ENCODE measurements around the gene GNG4.
"Not testable (repeated sequence)": the region's sequence is repeated elsewhere in the genome, so short reads cannot be mapped to it uniquely, and the experiment has no call there.

The GNG4 gene

DNA sequence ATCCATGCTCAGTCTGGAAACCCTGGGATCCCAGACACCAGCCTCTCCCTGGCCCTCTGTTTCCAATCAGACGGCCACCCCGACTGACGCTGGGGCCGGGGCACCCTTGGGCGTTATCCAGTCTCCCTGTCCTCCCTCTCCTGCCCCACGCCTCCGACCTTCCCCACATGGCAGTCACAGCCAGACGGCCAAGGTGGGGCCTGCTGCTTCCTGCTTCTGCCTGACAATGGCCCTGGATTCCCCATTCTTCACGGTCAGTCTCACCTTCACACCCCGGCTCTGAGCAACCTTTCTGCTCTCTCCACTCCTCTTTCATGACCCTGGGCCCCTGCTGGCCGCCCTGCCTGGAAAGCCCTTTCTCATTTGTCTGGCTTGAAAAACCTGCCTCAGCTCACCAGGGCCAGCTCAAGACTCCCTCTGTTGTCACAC is 6.6 kb downstream of the GNG4 start:
- DNase-seq (ENCODE audit: low read depth): no peak
- TF ChIP-seq, protein P1, sequence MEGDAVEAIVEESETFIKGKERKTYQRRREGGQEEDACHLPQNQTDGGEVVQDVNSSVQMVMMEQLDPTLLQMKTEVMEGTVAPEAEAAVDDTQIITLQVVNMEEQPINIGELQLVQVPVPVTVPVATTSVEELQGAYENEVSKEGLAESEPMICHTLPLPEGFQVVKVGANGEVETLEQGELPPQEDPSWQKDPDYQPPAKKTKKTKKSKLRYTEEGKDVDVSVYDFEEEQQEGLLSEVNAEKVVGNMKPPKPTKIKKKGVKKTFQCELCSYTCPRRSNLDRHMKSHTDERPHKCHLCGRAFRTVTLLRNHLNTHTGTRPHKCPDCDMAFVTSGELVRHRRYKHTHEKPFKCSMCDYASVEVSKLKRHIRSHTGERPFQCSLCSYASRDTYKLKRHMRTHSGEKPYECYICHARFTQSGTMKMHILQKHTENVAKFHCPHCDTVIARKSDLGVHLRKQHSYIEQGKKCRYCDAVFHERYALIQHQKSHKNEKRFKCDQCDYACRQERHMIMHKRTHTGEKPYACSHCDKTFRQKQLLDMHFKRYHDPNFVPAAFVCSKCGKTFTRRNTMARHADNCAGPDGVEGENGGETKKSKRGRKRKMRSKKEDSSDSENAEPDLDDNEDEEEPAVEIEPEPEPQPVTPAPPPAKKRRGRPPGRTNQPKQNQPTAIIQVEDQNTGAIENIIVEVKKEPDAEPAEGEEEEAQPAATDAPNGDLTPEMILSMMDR (conservative IDR thresholded peaks at IDR 0.05; ENCODE audit: low read length): no peak
- no peak overlapping the region for H3K4me3 ChIP-seq (ENCODE audit: low read length)

DNA sequence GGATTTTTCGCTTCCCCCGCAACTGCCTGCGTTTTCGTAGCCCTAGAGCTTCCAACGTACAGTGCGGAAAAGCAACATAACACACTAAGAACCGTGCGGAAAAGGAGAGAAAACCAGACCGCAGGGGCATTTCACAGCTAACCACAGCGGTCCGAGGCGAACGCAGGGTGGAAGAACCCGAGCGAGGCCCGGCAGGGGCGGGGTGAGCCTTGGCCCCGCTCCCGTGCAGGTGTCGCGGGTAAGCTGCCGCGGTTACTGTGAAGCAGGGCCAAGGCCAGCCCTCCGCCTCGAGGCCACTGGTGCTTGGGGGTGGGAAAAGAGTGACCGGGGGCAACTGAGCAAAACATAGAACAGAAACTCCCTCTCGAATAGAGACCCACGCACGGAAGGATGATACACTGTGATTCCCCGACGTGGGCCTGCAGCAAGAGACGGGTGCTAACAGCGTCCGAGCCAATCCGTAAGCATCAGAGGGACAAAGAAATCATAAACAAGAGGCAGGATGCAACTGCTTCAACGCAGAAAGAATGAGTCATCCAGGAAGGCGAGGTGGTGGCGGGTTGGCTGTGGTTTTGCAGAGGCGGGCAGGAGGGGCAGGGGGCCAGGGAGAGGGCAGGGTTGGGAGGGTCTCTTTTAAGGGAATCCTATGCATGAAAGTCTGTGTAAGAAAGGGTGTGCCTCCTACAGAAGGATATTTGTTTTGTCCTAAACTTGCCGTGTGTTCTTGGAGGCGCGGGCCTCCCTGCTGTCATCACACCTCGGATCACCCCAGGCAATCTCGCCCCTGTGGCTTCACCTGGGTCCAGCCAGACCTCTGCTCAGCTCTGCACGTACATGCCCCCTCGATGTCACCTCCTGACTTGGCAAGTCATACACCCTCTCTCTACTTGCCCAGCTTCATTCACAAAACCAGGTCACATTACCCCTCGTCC is 7.3 kb downstream of the GNG4 start:
- TF ChIP-seq, protein P1 (conservative IDR thresholded peaks at IDR 0.05; ENCODE audit: low read length): no peak
- no peak for DNase-seq (ENCODE audit: low read depth)
- no peak overlapping the region for H3K4me3 ChIP-seq (ENCODE audit: low read length)

DNA sequence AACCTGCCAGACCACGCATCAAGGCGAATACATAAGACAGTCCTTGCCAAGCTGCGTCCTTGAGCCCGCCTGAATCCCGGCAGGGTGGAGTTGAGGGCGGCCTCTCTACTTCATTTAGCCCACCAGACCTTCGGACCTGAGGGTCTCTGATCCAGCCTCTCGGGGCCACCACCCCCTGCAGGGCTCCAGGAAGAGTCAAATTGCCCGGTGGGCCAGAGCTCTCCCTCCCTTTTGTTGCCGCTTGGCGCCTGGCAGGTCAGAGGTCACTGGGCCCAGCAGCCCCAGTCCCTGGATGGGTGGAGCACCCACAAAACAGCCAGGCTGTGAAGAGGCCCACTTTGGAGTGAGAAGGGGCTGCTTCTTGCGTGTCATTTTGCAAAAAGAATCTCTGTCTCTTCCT is 9.0 kb downstream of the GNG4 start:
- TF ChIP-seq, protein P1 (conservative IDR thresholded peaks at IDR 0.05; ENCODE audit: low read length): no peak
- H3K4me3 ChIP-seq (ENCODE audit: low read length): no peak overlapping the region
- no peak for DNase-seq (ENCODE audit: low read depth)

DNA sequence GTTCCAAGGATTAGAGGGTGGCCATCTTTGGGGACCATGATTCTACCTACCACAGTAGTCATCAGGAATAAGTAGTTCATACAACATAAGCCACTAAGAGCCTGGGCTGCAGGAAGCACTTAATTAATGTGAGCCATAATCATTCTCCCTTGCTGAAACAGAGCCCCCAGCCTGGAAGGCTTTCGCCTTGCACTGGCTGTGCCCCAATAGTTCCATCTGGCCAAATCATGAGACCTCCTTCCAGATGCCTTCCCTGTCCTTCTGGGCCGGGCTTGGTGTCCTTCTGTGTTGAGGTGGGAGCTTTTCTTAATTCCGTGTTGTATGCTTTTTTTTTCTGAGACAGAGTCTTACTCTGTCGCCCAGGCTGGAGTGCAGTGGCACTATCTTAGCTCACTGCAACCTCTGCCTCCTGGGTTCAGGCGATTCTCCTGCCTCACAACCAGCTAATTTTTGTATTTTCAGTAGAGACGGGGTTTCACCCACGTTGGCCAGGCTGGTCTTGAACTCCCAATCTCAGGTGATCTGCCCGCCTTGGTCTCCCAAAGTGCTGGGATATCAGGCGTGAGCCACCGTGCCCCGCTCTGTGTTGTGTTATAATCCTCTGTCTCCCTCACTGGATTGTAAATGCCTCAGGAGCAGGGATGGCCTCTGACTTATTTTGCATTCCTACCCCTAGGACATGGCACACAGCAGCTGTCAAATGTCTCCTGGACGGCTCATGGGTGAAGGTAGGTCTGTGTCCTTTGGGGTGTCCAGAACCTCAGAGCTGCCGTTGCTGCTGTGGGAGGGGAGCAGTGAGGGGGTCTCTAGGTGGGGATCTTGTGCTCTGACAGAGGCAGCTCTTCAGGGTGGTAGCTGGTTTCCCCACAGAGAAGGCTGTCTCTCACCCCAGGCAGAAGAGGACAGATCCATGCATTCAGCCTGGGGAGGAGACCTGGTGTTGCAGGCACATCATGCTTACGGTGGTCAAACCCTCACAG is 10.1 kb downstream of the GNG4 start:
- TF ChIP-seq, protein P1 (conservative IDR thresholded peaks at IDR 0.05; ENCODE audit: low read length): no peak
- no peak overlapping the region for H3K4me3 ChIP-seq (ENCODE audit: low read length)
- no peak for DNase-seq (ENCODE audit: low read depth)

DNA sequence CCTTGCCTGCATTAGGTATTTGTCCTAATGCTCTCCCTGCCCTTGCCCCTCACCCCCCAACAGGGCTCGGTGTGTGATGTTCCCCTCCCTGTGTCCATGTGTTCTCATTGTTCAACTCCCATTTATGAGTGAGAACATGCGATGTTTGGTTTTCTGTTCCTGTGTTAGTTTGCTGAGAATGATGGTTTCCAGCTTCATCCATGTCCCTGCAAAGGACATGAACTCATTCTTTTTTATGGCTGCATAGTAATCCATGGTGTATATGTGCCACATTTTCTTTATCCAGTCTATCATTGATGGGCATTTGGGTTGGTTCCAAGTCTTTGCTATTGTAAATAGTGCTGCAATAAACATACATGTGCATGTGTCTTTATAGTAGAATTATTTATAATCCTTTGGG is 11.0 kb downstream of the GNG4 start:
- not testable (repeated sequence) for DNase-seq (ENCODE audit: low read depth); H3K4me3 ChIP-seq (ENCODE audit: low read length)

DNA sequence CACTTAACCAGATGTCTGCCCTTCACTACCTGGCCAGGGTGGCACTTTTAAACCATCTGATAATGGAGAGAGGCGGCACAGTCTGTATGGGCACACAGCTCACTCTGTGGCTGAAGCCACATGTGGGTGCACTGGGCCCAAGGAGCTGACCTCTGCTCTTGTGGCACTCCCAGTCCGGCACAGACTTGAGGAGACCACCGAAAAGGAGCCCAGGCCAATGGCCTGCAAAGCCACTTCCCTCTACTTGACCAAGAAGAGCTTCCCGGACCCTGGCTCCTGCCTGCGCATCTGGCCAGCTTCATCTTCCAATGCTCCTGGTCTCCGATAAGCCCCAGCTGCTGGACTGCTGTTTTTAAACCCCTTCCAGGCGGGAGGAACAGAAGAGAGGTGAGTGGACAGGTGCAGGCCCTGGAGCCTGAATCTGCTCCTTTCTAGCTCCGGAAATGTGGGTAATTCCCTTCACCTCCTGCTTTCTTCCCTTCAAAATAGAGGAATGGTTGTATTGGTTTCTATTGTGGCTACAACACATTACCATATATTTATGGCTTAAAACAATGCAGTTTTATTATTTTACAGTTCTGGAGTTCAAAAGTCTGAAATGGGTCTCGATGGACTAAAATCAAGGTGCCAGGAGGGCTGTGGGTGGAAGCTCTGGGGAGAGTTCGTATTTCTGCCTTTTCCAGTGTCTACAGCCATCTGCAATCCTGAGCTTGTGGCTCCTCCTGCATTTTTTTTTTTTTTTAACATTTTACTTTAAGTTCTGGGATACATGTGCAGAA is 11.6 kb downstream of the GNG4 start:
- H3K4me3 ChIP-seq (ENCODE audit: low read length): no peak overlapping the region
- no peak for DNase-seq (ENCODE audit: low read depth)
- TF ChIP-seq, protein P1 (conservative IDR thresholded peaks at IDR 0.05; ENCODE audit: low read length): no peak
